Ovary (tissue), 3 donors: Measurements from ENCODE around the gene STPG3.

ENCODE experiments used
- EP300 ChIP-seq: sonication (generic); formaldehyde crosslinking; IDR thresholded peaks from one replicate; pipeline ENCODE4 v1.6.1; 2017; ENCODE audit warnings: antibody characterized with exemption
- POLR2A ChIP-seq: fragments of 450-650 bp; IDR thresholded peaks from one replicate; pipeline ENCODE4 v1.6.1; 2017; ENCODE audit warnings: antibody characterized with exemption, mild to moderate bottlenecking, moderate library complexity
- TF ChIP-seq, protein P1 (sequence below), 3 donors: fragments of 450-650 bp in 2 of 3; fragments of 200-600 bp in 1 of 3; IDR thresholded peaks; one replicate each; pipeline versions ENCODE4 v1.5.1 to v1.8.0; 2016 to 2022; ENCODE audit warnings: antibody characterized with exemption in 3 of 3, mild to moderate bottlenecking in 1 of 3
- donor health status: DM: no; HTN: no; CAD: no.

DNA sequence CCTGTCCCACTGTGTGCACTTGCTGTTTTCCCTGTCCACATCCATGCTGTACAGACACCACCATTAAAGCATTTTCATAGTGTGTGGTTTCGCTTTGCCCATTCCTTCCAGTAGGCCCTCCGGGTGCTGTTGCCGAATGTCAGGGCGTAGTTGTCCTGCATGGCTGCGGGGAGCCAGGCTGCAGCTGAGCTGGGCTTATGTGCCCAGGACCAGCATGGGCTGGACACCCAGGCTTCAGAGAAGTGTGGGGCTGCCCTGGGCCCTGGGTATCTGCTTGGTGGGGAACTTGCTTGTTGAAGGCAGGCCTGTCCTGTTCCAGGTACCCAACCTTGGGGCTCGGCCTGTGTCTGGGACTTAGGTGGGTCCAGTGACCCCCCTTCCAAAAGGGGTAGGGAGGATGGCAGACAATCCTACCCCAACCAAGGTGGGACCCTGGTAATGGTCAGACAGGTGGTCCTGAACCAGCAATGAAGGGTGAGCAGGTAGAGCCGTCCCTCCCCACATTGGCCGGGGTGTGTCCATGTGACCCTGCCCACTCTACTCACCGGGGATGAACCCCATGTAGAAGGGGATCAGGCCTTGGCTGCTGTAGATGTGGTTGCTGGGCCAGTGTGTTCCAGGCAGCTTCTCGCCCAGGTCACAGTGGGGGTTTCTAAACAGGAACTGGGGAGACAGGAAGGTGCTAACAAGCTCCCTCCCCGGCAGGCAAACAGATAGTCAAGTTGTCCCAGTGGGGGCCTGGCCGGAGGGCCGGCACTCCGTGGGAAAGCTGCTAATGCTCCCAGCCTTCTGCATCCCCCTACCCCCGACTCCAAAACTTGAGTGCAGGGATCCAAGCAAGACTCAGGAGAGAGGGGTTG, 7.2 kb upstream of the STPG3 start:
- TF ChIP-seq, protein P1, sequence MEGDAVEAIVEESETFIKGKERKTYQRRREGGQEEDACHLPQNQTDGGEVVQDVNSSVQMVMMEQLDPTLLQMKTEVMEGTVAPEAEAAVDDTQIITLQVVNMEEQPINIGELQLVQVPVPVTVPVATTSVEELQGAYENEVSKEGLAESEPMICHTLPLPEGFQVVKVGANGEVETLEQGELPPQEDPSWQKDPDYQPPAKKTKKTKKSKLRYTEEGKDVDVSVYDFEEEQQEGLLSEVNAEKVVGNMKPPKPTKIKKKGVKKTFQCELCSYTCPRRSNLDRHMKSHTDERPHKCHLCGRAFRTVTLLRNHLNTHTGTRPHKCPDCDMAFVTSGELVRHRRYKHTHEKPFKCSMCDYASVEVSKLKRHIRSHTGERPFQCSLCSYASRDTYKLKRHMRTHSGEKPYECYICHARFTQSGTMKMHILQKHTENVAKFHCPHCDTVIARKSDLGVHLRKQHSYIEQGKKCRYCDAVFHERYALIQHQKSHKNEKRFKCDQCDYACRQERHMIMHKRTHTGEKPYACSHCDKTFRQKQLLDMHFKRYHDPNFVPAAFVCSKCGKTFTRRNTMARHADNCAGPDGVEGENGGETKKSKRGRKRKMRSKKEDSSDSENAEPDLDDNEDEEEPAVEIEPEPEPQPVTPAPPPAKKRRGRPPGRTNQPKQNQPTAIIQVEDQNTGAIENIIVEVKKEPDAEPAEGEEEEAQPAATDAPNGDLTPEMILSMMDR (IDR thresholded peaks at IDR 0.05): no peak
- TF ChIP-seq POLR2A (no peak), EP300 (no peak)
